ENCODE measurements around the gene ARHGAP1. TPM values are rescaled to one million over a fixed set of nuclear protein-coding genes. Genes with fewer than 3 reads are reported as not detected.

Gene ARHGAP1
- total and polyA plus RNA-seq, 9 of the 15 experiments (the other 6 are each of a cell fraction or from before 2014, with no cell fraction given), result 3.6 to 30.4 (median 8.2) TPM

DNA sequence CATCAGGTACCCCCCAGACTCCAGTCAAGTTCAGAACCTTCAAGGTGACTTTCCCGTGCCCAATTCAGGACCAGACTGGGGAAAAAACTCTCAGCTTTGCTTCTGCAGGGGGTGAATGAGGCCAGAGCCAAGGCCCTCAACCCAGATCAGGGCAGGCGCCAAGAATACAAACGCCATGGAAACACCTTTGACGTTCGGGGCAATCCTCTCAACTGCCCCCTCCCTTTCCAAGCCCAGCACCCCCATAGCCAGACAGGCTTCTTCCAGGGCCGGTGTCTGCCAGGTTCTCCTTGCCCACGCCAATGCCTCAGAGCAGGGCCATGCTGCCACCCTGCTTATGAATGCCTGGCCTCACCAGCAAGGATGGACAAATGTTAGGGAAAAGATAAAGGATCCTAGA, 5.8 kb downstream of the ARHGAP1 start:
- Histone ChIP-seq H3K4me1 (replicated peaks in 1 of 2; ENCODE audit: control insufficient read depth in 2 of 2, insufficient read depth in 2 of 2, low read length in 2 of 2) (peaks cover 24 to 29% of the 10 kb centered on the region in 2 experiments; a peak in 4 of 5 replicates), H2AFZ (ENCODE audit: low read depth, low read length) (no peak overlapping the region), H3K36me3 (ENCODE audit: control insufficient read depth, insufficient read depth, low read length) (peaks cover 28% of the 10 kb centered on the region; the same call in 2 of the 3 replicates), H3K79me2 (ENCODE audit: control insufficient read depth, insufficient read depth, low read length) (peaks cover 15% of the 10 kb centered on the region), H3K4me2 (ENCODE audit: insufficient read depth, low read length) (no peak overlapping the region), H3K27me3 (ENCODE audit: control insufficient read depth in 2 of 2, insufficient read depth in 2 of 2, low read length in 2 of 2) (no peaks in the 10 kb centered on the region), H3K9me1 (ENCODE audit: control insufficient read depth, insufficient read depth, low read length) (no peaks in the 10 kb centered on the region), H3K4me3 (no peak overlapping the region), H3K27ac (ENCODE audit: extremely low read depth, low read depth, low read length) (peak overlapping the region; percentile 44; the same call in 1 of the 3 replicates), H3K9me3 (replicated peaks; ENCODE audit: control insufficient read depth, insufficient read depth, low read depth, low read length) (no peaks in the 10 kb centered on the region), H4K20me1 (replicated peaks; ENCODE audit: control insufficient read depth, insufficient read depth, low read length) (no peaks in the 10 kb centered on the region), H3K9ac (ENCODE audit: insufficient read depth in 1 of 2, low read depth in 2 of 2, low read length in 2 of 2) (peak overlapping the region in 1 of 2 experiments; percentile 74; a peak in 3 of 4 replicates)
- DNase-seq (ENCODE audit: extremely low read depth in 1 of 4, low spot score in 3 of 4) (no peak), ATAC-seq (no peak), FAIRE-seq (no peak)
- 82% methylated on average over 3 of the region's 7 CpGs for WGBS (ENCODE audit: insufficient coverage, low coverage, missing lambda C conversion rate)
- ChIA-PET POLR2A (interaction anchor here (0.7 to 1.1 kb wide), 3 partner anchors 8 to 19 kb away, joined by 3 to 5 read pairs (median 4); no protein-coding TSS in a partner anchor), CTCF (ENCODE audit: low intra/inter-chr PET ratio) (interaction anchor here (0.7 kb wide), 1 partner anchor 14 kb away, joined by 3 read pairs; no protein-coding TSS in a partner anchor)
- no TSS peak for BruUV-seq (replicated peaks)
- TF ChIP-seq ATF1 (CRISPR knock-in tag; IDR thresholded peaks at IDR 0.05), result no peak
- TF ChIP-seq ATF1 (tag; IDR thresholded peaks at IDR 0.05), result no peak
- peak; percentile 0; the same call in 1 of the 2 replicates for TF ChIP-seq RBFOX2 (IDR thresholded peaks at IDR 0.05; ENCODE audit: low read depth, low read length)
- peak; percentile 37; the same call in 1 of the 2 replicates for TF ChIP-seq POLR2G (IDR thresholded peaks at IDR 0.05; ENCODE audit: low read depth, low read length)
- in situ Hi-C loops (cut with MboI) (no loop called here), intact Hi-C loops (cut with micrococcal nuclease) (no loop called here)

DNA sequence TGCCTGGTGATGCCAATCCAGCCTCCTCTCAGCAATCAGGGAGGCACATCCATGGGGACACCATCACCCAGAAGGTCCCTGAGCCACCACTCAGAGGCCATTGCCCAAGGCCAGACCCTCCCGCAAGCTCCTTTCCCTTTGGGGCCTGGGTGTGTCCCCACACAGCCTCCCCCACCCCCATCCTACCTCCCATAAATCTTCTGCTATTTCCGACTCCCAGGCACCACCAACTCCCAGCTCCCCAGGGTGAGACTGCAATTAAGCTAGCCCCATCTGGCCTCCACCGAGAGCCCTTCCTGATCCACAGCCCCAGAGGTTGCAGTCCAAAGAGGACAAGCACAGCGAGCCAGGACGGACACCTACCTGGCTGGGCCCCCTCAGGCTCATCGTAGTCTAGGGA, 6.3 kb downstream of the ARHGAP1 start:
- Histone ChIP-seq H3K79me2 (ENCODE audit: control insufficient read depth, insufficient read depth, low read length) (peaks cover 11% of the 10 kb centered on the region), H4K20me1 (replicated peaks; ENCODE audit: control insufficient read depth, insufficient read depth, low read length) (no peaks in the 10 kb centered on the region), H3K36me3 (ENCODE audit: control insufficient read depth, insufficient read depth, low read length) (peaks cover 26% of the 10 kb centered on the region; the same call in 2 of the 3 replicates), H3K4me1 (replicated peaks in 1 of 2; ENCODE audit: control insufficient read depth in 2 of 2, insufficient read depth in 2 of 2, low read length in 2 of 2) (peaks cover 21 to 25% of the 10 kb centered on the region in 2 experiments; a peak in 4 of 5 replicates), H2AFZ (ENCODE audit: low read depth, low read length) (peak overlapping the region; percentile 45; the same call in 1 of the 2 replicates), H3K9me3 (replicated peaks; ENCODE audit: control insufficient read depth, insufficient read depth, low read depth, low read length) (no peaks in the 10 kb centered on the region), H3K27me3 (ENCODE audit: control insufficient read depth in 2 of 2, insufficient read depth in 2 of 2, low read length in 2 of 2) (no peaks in the 10 kb centered on the region), H3K4me3 (no peak overlapping the region), H3K27ac (ENCODE audit: extremely low read depth, low read depth, low read length) (peak overlapping the region; percentile 44; the same call in 1 of the 3 replicates), H3K9ac (ENCODE audit: insufficient read depth in 1 of 2, low read depth in 2 of 2, low read length in 2 of 2) (peak overlapping the region in 1 of 2 experiments; percentile 74; a peak in 3 of 4 replicates), H3K4me2 (ENCODE audit: insufficient read depth, low read length) (no peak overlapping the region), H3K9me1 (ENCODE audit: control insufficient read depth, insufficient read depth, low read length) (no peaks in the 10 kb centered on the region)
- WGBS (ENCODE audit: insufficient coverage, low coverage, missing lambda C conversion rate), result 57% methylated on average over 6 of the region's 6 CpGs
- in situ Hi-C loops (cut with MboI) (no loop called here), intact Hi-C loops (cut with micrococcal nuclease) (no loop called here)
- peak; percentile 76 for ATAC-seq
- no TSS peak for BruUV-seq (replicated peaks)
- DNase-seq (ENCODE audit: extremely low read depth in 1 of 4, low spot score in 3 of 4), result peak in 2 of 4 experiments; percentile 51 to 56
- ChIA-PET POLR2A (interaction anchor here (0.7 to 1.1 kb wide), 3 partner anchors 9 to 18 kb away, joined by 3 to 5 read pairs (median 4); no protein-coding TSS in a partner anchor), CTCF (ENCODE audit: low intra/inter-chr PET ratio) (no interaction called here)
- no peak for FAIRE-seq
- TF ChIP-seq EGR1 (conservative IDR thresholded peaks at IDR 0.05) (0 out of 2 replicates have a peak, but pooled peaks have one; percentile 4), ZEB2 (IDR thresholded peaks at IDR 0.05) (no peak), ZNF584 (CRISPR knock-in tag; IDR thresholded peaks at IDR 0.05; ENCODE audit: low read depth) (no peak), BRF1 (IDR thresholded peaks at IDR 0.05; ENCODE audit: borderline replicate concordance, extremely low read depth, insufficient read length) (no peak), CXXC5 (CRISPR knock-in tag; IDR thresholded peaks at IDR 0.05) (no peak), DPF2 (IDR thresholded peaks at IDR 0.05) (0 out of 2 replicates have a peak, but pooled peaks have one; percentile 14), MEIS2 (IDR thresholded peaks at IDR 0.05; ENCODE audit: partially characterized antibody) (peak; percentile 78), RNF2 (IDR thresholded peaks at IDR 0.05) (no peak), ETV5 (CRISPR knock-in tag; IDR thresholded peaks at IDR 0.05; ENCODE audit: low read depth) (no peak)
- TF ChIP-seq, protein P1, sequence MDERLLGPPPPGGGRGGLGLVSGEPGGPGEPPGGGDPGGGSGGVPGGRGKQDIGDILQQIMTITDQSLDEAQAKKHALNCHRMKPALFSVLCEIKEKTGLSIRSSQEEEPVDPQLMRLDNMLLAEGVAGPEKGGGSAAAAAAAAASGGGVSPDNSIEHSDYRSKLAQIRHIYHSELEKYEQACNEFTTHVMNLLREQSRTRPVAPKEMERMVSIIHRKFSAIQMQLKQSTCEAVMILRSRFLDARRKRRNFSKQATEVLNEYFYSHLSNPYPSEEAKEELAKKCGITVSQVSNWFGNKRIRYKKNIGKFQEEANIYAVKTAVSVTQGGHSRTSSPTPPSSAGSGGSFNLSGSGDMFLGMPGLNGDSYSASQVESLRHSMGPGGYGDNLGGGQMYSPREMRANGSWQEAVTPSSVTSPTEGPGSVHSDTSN (CRISPR knock-in tag; IDR thresholded peaks at IDR 0.05; ENCODE audit: low read depth), result no peak
- TF ChIP-seq, protein P1 (tag; conservative IDR thresholded peaks at IDR 0.05; ENCODE audit: low read depth), result peak; percentile 90
